Bronchial epithelial cell (primary cell): Measurements from ENCODE around the gene GRK5. TPM values are rescaled to one million over a fixed set of nuclear protein-coding genes. Genes with fewer than 3 reads are reported as not detected.

ENCODE experiments used
- DNase-seq: peaks from one replicate; pipeline ENCODE4 v3.0.0-alpha.2; 2010; ENCODE audit warnings: low read depth
- FAIRE-seq: peaks from 2 replicates; lab custom pipeline; 2011; peaks lifted over from hg19 to GRCh38; lab: Jason Lieb, UNC
- H3K27me3 ChIP-seq: 2 replicates; pipeline ENCODE4 v1.5.1; 2011; ENCODE audit warnings: low read length; ENCODE audit not compliant: control insufficient read depth, insufficient read depth
- H3K36me3 ChIP-seq: 2 replicates; pipeline ENCODE4 v1.5.1; 2011; ENCODE audit warnings: low read length; ENCODE audit not compliant: control insufficient read depth, insufficient read depth
- H3K4me3 ChIP-seq: 2 replicates; pipeline ENCODE4 v1.5.1; 2011; ENCODE audit warnings: mild to moderate bottlenecking, low read depth, low read length, control low read depth
- total RNA-seq: library from RNA; depleted of rRNA; stranded (reverse); fragments of >200 nt; gene quantifications from 2 replicates; pipeline ENCODE4 v1.2.1, GENCODE V29; 2014
- TF ChIP-seq, protein P1 (sequence below): IDR thresholded peaks from 2 replicates; pipeline ENCODE4 v1.5.1; 2011; ENCODE audit warnings: mild to moderate bottlenecking, moderate library complexity, low read length, control low read depth, inconsistent platforms; ENCODE audit not compliant: insufficient read depth, severe bottlenecking

GRK5 gene
- total RNA-seq, 1 donor from 2014 or later, result 2.4 TPM

DNA sequence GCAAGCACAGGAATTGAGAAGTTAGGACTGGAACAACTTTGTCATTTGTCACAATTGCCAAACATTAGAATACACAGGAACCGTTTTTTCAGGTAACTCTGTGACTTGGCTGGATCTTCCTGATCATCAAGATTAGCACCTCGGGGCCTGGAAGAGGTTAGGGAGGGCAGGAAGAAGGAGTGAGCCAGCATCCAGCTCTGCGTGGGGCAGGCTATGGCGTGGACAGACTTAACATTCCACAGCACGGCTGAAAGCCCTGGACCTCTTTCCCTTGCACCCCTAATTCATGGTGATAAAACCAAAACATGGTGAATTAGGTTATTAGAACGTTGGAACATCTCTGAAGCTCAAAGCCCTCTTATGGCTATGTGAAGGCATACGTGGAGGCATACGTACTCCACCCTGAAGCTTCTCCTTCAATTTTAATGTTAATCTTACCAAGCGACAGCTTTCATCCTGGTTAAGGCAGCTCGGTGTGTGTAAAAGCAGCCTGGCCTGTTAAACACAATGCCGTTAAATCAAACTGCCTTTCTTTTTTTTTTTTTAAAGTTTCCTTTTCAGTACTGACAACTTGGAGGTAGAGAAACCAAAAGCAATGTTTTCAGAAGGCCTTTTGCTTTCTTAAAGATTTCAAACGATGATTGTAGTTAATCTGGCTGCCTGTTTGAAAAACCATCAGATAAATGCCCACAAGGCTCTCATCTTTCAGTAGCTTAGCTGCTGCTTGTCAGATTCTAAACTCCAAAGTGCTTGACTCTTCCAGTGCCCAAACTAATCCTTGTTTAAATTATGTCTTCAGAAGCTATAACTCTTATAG is 4.5 kb downstream of the GRK5 start:
- DNase-seq (no peak), FAIRE-seq (no peak)
- TF ChIP-seq, protein P1, sequence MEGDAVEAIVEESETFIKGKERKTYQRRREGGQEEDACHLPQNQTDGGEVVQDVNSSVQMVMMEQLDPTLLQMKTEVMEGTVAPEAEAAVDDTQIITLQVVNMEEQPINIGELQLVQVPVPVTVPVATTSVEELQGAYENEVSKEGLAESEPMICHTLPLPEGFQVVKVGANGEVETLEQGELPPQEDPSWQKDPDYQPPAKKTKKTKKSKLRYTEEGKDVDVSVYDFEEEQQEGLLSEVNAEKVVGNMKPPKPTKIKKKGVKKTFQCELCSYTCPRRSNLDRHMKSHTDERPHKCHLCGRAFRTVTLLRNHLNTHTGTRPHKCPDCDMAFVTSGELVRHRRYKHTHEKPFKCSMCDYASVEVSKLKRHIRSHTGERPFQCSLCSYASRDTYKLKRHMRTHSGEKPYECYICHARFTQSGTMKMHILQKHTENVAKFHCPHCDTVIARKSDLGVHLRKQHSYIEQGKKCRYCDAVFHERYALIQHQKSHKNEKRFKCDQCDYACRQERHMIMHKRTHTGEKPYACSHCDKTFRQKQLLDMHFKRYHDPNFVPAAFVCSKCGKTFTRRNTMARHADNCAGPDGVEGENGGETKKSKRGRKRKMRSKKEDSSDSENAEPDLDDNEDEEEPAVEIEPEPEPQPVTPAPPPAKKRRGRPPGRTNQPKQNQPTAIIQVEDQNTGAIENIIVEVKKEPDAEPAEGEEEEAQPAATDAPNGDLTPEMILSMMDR, result no peak
- no peaks in the 10 kb centered on the region for H3K36me3 ChIP-seq
- no peak overlapping the region for H3K4me3 ChIP-seq
- no peaks in the 10 kb centered on the region for H3K27me3 ChIP-seq

DNA sequence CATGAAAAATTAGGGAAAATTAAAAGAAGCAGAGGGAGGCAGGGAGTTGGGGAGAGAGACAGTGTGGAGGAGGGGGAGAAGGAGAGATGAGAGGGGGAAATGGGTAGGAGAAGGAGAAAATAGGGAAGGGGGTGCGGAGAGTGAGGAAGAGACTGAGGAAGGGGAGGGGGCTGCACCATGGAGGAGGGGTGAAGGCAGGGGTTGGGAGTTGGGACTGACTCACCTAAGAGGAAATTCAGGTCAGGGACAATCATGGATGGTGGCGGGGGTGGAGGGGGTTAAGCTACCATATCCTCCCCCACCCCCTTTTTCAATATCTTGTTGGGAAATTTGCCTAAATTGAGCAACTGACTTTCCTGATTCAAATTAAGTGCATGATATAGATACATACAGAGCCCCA is 8.0 kb downstream of the GRK5 start:
- TF ChIP-seq, protein P1, result no peak
- H3K36me3 ChIP-seq, result no peaks in the 10 kb centered on the region
- FAIRE-seq (no peak), DNase-seq (no peak)
- H3K27me3 ChIP-seq, result no peaks in the 10 kb centered on the region
- no peak overlapping the region for H3K4me3 ChIP-seq

DNA sequence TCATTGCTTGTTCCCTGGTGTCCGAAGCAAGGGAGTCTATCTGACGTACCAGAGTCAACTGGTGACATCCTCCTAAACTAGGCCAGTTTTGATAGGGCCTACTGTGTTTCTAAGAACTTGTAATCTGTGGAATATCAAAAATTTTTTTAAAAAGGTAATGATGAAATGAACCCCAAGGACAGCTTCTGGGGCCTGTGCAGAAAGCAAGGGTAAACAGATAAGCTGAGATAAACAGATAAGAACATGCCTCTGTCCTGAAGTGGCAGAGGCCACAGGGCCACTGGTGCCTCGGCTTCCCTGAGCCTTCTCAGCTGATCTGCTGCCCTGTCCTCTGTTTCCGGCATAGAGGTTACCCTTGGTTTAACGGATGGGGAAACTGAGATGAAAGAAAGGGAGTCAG is 8.8 kb downstream of the GRK5 start:
- FAIRE-seq (no peak), DNase-seq (no peak)
- Histone ChIP-seq H3K36me3 (no peaks in the 10 kb centered on the region), H3K4me3 (no peak overlapping the region), H3K27me3 (no peaks in the 10 kb centered on the region)
- TF ChIP-seq, protein P1, result no peak

DNA sequence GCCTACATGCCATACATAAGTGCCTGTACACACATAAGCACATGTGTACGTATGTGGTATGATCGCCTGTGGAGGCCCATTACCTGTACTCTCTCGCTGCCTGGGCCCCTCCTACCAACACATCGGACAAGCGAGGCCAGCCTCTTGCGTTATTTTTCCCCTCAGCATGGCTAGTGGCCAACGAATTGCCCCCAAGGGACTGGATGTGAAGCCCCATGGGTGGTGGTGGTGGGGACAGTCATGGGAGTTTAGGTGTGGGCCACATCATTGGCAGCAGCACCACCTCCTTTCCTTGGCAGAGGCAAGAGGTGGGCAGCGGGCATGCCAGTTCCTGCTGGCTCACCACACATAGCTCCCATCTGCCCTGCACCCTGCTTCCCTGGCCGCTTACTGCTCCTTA is 10.0 kb downstream of the GRK5 start:
- DNase-seq (no peak), FAIRE-seq (no peak)
- no peaks in the 10 kb centered on the region for H3K36me3 ChIP-seq
- no peak overlapping the region for H3K4me3 ChIP-seq
- H3K27me3 ChIP-seq, result no peaks in the 10 kb centered on the region
- TF ChIP-seq, protein P1, result no peak

DNA sequence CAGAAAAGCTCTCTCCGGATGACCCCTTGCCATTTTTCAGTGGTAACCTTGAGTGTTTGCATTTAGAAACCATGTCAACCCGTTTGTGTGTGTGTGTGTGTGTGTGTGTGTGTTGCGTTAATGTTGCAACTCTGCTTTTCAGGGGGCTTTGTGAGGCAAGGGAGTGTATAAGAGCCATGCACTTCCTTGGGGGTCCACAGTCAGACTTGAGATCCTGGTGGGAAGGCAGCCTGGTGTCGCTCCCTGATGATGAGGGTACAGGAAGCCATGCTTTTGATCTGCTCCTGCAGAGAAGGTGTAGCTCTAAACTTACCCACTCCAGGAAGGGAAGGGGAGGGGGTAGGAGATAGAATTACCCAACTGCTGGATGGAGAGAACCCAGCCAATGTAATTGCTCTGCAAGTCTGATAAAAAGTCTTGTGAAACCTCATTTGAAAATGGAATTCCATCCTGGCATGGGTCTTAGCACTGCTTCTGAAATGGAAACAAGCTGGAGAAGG is 10.7 kb downstream of the GRK5 start:
- no peaks in the 10 kb centered on the region for H3K27me3 ChIP-seq
- no peak for DNase-seq
- no peak for FAIRE-seq
- TF ChIP-seq, protein P1, result no peak
- H3K36me3 ChIP-seq, result no peaks in the 10 kb centered on the region
- no peak overlapping the region for H3K4me3 ChIP-seq

DNA sequence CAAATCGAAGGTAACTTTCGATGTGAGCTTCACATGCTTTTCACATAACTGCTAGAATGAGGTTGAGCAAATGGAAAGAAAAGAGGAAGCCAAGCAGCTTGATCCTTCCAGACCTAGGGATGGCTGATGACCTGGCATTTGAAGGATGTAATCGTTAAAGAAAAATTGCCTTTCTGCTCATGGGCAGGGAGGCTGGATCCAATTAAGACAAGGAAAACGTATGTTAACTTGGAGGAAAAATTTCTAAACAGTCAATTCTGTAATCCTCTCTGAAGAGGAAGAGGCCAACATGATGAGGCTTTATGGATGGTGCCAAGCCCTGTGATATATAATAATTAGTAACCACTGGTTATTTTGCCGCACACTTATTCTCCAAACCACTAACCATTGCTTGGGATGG is 12.5 kb downstream of the GRK5 start:
- no peak for FAIRE-seq

More for the DNA sequence above, 12.5 kb downstream of the GRK5 start:
- no peak for DNase-seq
- Histone ChIP-seq H3K36me3 (no peaks in the 10 kb centered on the region), H3K27me3 (no peaks in the 10 kb centered on the region), H3K4me3 (no peak overlapping the region)
- TF ChIP-seq, protein P1, result no peak
